Tibial artery (tissue), 4 donors: ENCODE measurements around the gene ARFIP2.

Experiments used
- DNase-seq, 2 donors: peaks; one replicate each; pipeline ENCODE4 v3.0.0-alpha.2; 2019
- H3K27ac ChIP-seq, 2 donors: fragments of 200-600 bp; sonication (generic) in 1 of 2; 1 replicate in 1 of 2; 2 replicates in 1 of 2; pipeline ENCODE4 v1.5.1; 2018 to 2019; ENCODE audit warnings: mild to moderate bottlenecking in 1 of 2
- H3K27me3 ChIP-seq, 2 donors: fragments of 200-600 bp; sonication (generic) in 1 of 2; one replicate each; pipeline versions ENCODE4 v1.5.1 to v1.6.0; 2016 to 2019
- H3K36me3 ChIP-seq, 3 donors: fragments of 200-600 bp; sonication (generic) in 2 of 3; one replicate each; pipeline ENCODE4 v1.5.1; 2016 to 2019; ENCODE audit warnings: mild to moderate bottlenecking in 2 of 3
- H3K4me1 ChIP-seq, 4 donors: fragments of 200-600 bp; sonication (generic) in 2 of 4; 1 replicate in 3 of 4; 2 replicates in 1 of 4; pipeline ENCODE4 v1.5.1; 2016 to 2019
- H3K4me3 ChIP-seq, 2 donors: fragments of 200-600 bp; sonication (generic) in 1 of 2; 1 replicate in 1 of 2; 2 replicates in 1 of 2; pipeline ENCODE4 v1.5.1; 2018 to 2019; ENCODE audit warnings: mild to moderate bottlenecking in 2 of 2
- H3K9me3 ChIP-seq, 3 donors: fragments of 200-600 bp; sonication (generic) in 1 of 3; one replicate each; pipeline ENCODE4 v1.5.1; 2016 to 2019
- intact Hi-C: fragments of 100-400 bp; cut with DNase I; formaldehyde crosslinking; loops from one replicate; pipeline ENCODE4 v1.15.0; 2023; ENCODE audit warnings: low total_unique reads
- TF ChIP-seq, protein P1 (sequence below), 2 experiments: fragments of 200-600 bp in 1 of 2; fragments of 450-650 bp in 1 of 2; IDR thresholded peaks; one replicate each; pipeline ENCODE4 v1.5.1; 2017 to 2019; ENCODE audit warnings: antibody characterized with exemption in 2 of 2, mild to moderate bottlenecking in 1 of 2, moderate library complexity in 1 of 2

ARFIP2 gene

GRCh38 chr11:6498544-6498943 lies 17.4 kb upstream of the ARFIP2 start:
- Histone ChIP-seq H3K27ac (peak overlapping the region; percentile 68 to 75), H3K4me1 (peaks cover 0 to 39% (median 15%) of the 10 kb centered on the region in 4 donors), H3K27me3 (no peaks in the 10 kb centered on the region), H3K4me3 (no peak overlapping the region), H3K36me3 (peaks cover 0 to 56% (median 16%) of the 10 kb centered on the region in 3 donors), H3K9me3 (no peaks in the 10 kb centered on the region)
- intact Hi-C loops: no loop called here
- TF ChIP-seq, protein P1, sequence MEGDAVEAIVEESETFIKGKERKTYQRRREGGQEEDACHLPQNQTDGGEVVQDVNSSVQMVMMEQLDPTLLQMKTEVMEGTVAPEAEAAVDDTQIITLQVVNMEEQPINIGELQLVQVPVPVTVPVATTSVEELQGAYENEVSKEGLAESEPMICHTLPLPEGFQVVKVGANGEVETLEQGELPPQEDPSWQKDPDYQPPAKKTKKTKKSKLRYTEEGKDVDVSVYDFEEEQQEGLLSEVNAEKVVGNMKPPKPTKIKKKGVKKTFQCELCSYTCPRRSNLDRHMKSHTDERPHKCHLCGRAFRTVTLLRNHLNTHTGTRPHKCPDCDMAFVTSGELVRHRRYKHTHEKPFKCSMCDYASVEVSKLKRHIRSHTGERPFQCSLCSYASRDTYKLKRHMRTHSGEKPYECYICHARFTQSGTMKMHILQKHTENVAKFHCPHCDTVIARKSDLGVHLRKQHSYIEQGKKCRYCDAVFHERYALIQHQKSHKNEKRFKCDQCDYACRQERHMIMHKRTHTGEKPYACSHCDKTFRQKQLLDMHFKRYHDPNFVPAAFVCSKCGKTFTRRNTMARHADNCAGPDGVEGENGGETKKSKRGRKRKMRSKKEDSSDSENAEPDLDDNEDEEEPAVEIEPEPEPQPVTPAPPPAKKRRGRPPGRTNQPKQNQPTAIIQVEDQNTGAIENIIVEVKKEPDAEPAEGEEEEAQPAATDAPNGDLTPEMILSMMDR (IDR thresholded peaks at IDR 0.05): no peak
- no peak for DNase-seq

- Histone ChIP-seq H3K9me3 (no peaks in the 10 kb centered on the region), H3K27ac (peak overlapping the region; percentile 68 to 75), H3K36me3 (peaks cover 0 to 52% (median 12%) of the 10 kb centered on the region in 3 donors), H3K4me3 (no peak overlapping the region), H3K4me1 (peaks cover 0 to 39% (median 15%) of the 10 kb centered on the region in 4 donors), H3K27me3 (no peaks in the 10 kb centered on the region)
- TF ChIP-seq, protein P1 (IDR thresholded peaks at IDR 0.05): no peak
- intact Hi-C loops: no loop called here
- peak; percentile 35 to 81 for DNase-seq
Measured at GRCh38 chr11:6498121-6498520, 17.0 kb upstream of the ARFIP2 start.

GRCh38 chr11:6497069-6497839 lies 16.1 kb upstream of the ARFIP2 start, which contains the start of gene DNHD1:
DNHD1 (plus strand) TSS chr11:6497280; CDS start chr11:6498216, 936 bp downstream.
- H3K27me3 ChIP-seq: no peaks in the 10 kb centered on the region
- peak within 1 kb of the TSS; percentile 15 to 29 for H3K4me3 ChIP-seq
- H3K27ac ChIP-seq: peak within 1 kb of the TSS; percentile 68 to 75
- H3K4me1 ChIP-seq: peaks cover 0 to 39% (median 15%) of the 10 kb centered on the region in 4 donors
- peaks cover 0 to 48% (median 5%) of the 10 kb centered on the region in 3 donors for H3K36me3 ChIP-seq
- intact Hi-C loops: no loop called here
- TF ChIP-seq, protein P1 (IDR thresholded peaks at IDR 0.05): no peak
- no peaks in the 10 kb centered on the region for H3K9me3 ChIP-seq
- DNase-seq: no peak

DNA sequence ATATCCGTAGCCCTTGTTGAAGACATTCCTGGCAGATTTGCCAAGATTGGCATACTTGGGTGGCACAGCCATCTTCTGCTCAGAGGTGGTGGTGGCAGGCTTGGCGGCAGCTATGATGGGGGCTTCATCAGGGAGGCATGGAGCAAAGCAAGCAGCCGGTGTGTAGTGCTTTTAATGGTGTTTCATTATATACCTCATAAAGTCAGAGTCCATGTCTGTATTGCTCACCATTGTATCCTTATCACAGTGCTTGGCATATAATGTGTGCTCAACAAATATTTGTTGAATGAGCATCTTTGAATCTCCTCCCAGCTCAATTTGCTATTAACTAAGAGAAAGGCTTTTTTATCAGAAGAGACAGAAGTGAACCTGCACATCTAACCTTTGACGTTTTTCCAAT lies 8.2 kb upstream of the ARFIP2 start:
- Histone ChIP-seq H3K4me3 (no peak overlapping the region), H3K9me3 (no peaks in the 10 kb centered on the region), H3K4me1 (no peaks in the 10 kb centered on the region), H3K27ac (no peak overlapping the region), H3K27me3 (no peaks in the 10 kb centered on the region), H3K36me3 (peaks cover 10 to 64% (median 37%) of the 10 kb centered on the region in 3 donors)
- intact Hi-C loops: no loop called here
- no peak for DNase-seq
- TF ChIP-seq, protein P1 (IDR thresholded peaks at IDR 0.05): no peak

DNA sequence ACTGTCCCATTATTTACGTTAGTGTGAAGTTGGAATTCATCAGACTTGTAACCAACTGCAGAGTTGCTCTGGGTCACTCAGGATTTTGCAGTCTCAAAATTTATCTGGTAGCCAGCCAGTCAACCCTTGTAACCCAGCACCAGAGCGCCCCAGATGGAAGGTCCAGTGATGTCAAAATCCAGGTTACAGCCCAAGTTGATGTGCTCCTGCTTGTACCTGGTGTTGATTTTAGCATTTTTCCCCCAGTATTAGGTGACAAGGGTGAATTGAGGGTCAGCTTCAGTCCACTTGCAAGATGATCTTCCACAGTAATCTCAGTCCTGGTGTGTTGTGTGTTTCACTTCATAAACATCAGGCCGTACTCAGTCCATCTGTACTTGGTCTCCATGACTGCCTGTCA lies 7.7 kb upstream of the ARFIP2 start:
- peaks cover 10 to 69% (median 32%) of the 10 kb centered on the region in 3 donors for H3K36me3 ChIP-seq
- no peaks in the 10 kb centered on the region for H3K4me1 ChIP-seq
- H3K27ac ChIP-seq: no peak overlapping the region
- no peaks in the 10 kb centered on the region for H3K27me3 ChIP-seq
- no peak overlapping the region for H3K4me3 ChIP-seq
- H3K9me3 ChIP-seq: no peaks in the 10 kb centered on the region
- no peak for DNase-seq
- intact Hi-C loops: no loop called here
- TF ChIP-seq, protein P1 (IDR thresholded peaks at IDR 0.05): no peak
